Hepatocyte (in vitro differentiated cells): ENCODE results near the gene CRADD.

Source experiments
- CTCF ChIP-seq: fragments of 200-600 bp; sonication (generic); IDR thresholded peaks from 2 replicates; pipeline ENCODE4 v1.5.1; 2016; ENCODE audit warnings: antibody characterized with exemption, mild to moderate bottlenecking; ENCODE audit not compliant: poor library complexity
- EZH2 ChIP-seq: fragments of 200-600 bp; sonication (generic); IDR thresholded peaks from 2 replicates; pipeline ENCODE4 v1.6.1; 2016; ENCODE audit warnings: antibody characterized with exemption, mild to moderate bottlenecking, borderline replicate concordance
- EZH2phosphoT487 ChIP-seq: fragments of 200-600 bp; sonication (generic); IDR thresholded peaks from one replicate; pipeline ENCODE4 v1.6.1; 2018; ENCODE audit warnings: antibody characterized with exemption, mild to moderate bottlenecking, low read depth, moderate library complexity; ENCODE audit not compliant: unreplicated experiment, severe bottlenecking

GRCh38 chr12:93704625-93705024 is 27.4 kb downstream of the CRADD start:
- TF ChIP-seq EZH2phosphoT487 (no peak), CTCF (no peak), EZH2 (no peak)
